ENCODE measurements around the gene ATXN7L2. TPM values are rescaled to one million over a fixed set of nuclear protein-coding genes. Genes with fewer than 3 reads are reported as not detected.

Gene ATXN7L2
- total RNA-seq, 1 donor from 2014 or later: 2.1 TPM

DNA sequence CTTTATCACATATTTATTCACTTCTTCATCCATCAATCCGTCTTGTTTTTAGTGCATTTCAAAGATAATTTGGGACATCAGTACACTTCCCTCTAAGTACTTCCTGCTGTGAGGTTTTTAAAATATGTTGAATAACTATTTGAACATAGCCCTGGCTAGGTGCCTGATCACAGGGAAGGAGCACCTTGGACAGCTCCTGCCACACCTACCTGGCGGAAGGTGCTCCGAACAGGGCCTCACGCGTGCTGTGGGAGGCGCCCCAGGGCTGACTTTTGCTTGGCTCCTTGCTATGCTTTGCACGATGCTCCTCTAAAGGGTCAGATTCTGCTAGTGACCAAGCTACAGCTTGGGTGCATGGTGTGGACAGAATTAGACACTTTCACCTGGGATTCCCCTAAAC lies 4.9 kb upstream of the ATXN7L2 start:
- TF ChIP-seq, protein P1, sequence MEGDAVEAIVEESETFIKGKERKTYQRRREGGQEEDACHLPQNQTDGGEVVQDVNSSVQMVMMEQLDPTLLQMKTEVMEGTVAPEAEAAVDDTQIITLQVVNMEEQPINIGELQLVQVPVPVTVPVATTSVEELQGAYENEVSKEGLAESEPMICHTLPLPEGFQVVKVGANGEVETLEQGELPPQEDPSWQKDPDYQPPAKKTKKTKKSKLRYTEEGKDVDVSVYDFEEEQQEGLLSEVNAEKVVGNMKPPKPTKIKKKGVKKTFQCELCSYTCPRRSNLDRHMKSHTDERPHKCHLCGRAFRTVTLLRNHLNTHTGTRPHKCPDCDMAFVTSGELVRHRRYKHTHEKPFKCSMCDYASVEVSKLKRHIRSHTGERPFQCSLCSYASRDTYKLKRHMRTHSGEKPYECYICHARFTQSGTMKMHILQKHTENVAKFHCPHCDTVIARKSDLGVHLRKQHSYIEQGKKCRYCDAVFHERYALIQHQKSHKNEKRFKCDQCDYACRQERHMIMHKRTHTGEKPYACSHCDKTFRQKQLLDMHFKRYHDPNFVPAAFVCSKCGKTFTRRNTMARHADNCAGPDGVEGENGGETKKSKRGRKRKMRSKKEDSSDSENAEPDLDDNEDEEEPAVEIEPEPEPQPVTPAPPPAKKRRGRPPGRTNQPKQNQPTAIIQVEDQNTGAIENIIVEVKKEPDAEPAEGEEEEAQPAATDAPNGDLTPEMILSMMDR (IDR thresholded peaks at IDR 0.05; ENCODE audit: borderline replicate concordance): no peak
- no peak for DNase-seq
- H3K4me1 ChIP-seq: peaks cover 21% of the 10 kb centered on the region
- H3K9me3 ChIP-seq (replicated peaks): no peaks in the 10 kb centered on the region
- H3K27me3 ChIP-seq (ENCODE audit: low read depth): peaks cover 8% of the 10 kb centered on the region
- no peak overlapping the region for H3K27ac ChIP-seq (replicated peaks)
- intact Hi-C loops (cut with micrococcal nuclease): no loop called here
- no peak overlapping the region for H3K4me3 ChIP-seq
- H3K36me3 ChIP-seq: peaks cover 18% of the 10 kb centered on the region

GRCh38 chr1:109479311-109479710 lies 4.4 kb upstream of the ATXN7L2 start:
- no peak overlapping the region for H3K4me3 ChIP-seq
- H3K27ac ChIP-seq (replicated peaks): no peak overlapping the region
- peaks cover 8% of the 10 kb centered on the region for H3K27me3 ChIP-seq (ENCODE audit: low read depth)
- TF ChIP-seq, protein P1 (IDR thresholded peaks at IDR 0.05; ENCODE audit: borderline replicate concordance): no peak
- intact Hi-C loops (cut with micrococcal nuclease): no loop called here
- H3K9me3 ChIP-seq (replicated peaks): no peaks in the 10 kb centered on the region
- H3K36me3 ChIP-seq: peaks cover 18% of the 10 kb centered on the region
- DNase-seq: no peak
- H3K4me1 ChIP-seq: peaks cover 21% of the 10 kb centered on the region

GRCh38 chr1:109479901-109480300 lies 3.8 kb upstream of the ATXN7L2 start:
- H3K27ac ChIP-seq (replicated peaks): no peak overlapping the region

DNA sequence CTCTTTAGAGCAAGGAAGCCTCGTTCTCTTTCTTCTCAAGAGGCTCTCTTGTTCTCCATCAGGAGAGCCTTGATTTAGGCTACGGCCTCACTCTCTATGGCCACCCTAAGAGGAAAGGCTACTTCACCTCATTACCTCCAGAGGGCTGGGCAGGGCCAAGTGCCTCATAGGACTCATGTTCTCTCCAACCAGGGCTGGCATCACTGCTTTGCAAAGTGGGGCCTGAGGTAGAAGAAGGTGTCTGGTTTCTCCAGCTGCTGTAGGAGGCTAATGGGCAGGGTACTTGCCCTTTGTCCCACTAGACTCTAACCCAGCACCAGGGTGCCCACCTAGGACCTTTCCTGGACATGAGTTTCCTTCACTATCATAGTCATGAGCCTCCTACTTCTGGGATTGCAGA lies 2.1 kb upstream of the ATXN7L2 start:
- no peak for DNase-seq
- Histone ChIP-seq H3K27me3 (ENCODE audit: low read depth) (peaks cover 8% of the 10 kb centered on the region), H3K4me3 (no peak overlapping the region), H3K9me3 (replicated peaks) (no peaks in the 10 kb centered on the region), H3K36me3 (peaks cover 14% of the 10 kb centered on the region), H3K27ac (replicated peaks) (no peak overlapping the region), H3K4me1 (peaks cover 23% of the 10 kb centered on the region)
- intact Hi-C loops (cut with micrococcal nuclease): no loop called here
- TF ChIP-seq, protein P1 (IDR thresholded peaks at IDR 0.05; ENCODE audit: borderline replicate concordance): no peak

More at GRCh38 chr1:109479901-109480300, 3.8 kb upstream of the ATXN7L2 start:
- Histone ChIP-seq H3K36me3 (peaks cover 18% of the 10 kb centered on the region), H3K4me1 (peaks cover 21% of the 10 kb centered on the region), H3K27me3 (ENCODE audit: low read depth) (peaks cover 8% of the 10 kb centered on the region), H3K4me3 (no peak overlapping the region), H3K9me3 (replicated peaks) (no peaks in the 10 kb centered on the region)
- TF ChIP-seq, protein P1 (IDR thresholded peaks at IDR 0.05; ENCODE audit: borderline replicate concordance): no peak
- intact Hi-C loops (cut with micrococcal nuclease): no loop called here
- DNase-seq: no peak

GRCh38 chr1:109482242-109482641 lies 1.5 kb upstream of the ATXN7L2 start:
- Histone ChIP-seq H3K4me3 (no peak overlapping the region), H3K4me1 (peaks cover 23% of the 10 kb centered on the region), H3K36me3 (peaks cover 8% of the 10 kb centered on the region), H3K27me3 (ENCODE audit: low read depth) (peaks cover 8% of the 10 kb centered on the region), H3K9me3 (replicated peaks) (no peaks in the 10 kb centered on the region), H3K27ac (replicated peaks) (no peak overlapping the region)
- no peak for DNase-seq
- intact Hi-C loops (cut with micrococcal nuclease): no loop called here
- TF ChIP-seq, protein P1 (IDR thresholded peaks at IDR 0.05; ENCODE audit: borderline replicate concordance): no peak

Measured in left ventricle myocardium inferior (tissue), 1 donor.